Measurements from ENCODE around the gene KSR2. TPM values are rescaled to one million over a fixed set of nuclear protein-coding genes. Genes with fewer than 3 reads are reported as not detected.

The KSR2 gene
- total RNA-seq, 1 donor from 2014 or later: not detected

DNA sequence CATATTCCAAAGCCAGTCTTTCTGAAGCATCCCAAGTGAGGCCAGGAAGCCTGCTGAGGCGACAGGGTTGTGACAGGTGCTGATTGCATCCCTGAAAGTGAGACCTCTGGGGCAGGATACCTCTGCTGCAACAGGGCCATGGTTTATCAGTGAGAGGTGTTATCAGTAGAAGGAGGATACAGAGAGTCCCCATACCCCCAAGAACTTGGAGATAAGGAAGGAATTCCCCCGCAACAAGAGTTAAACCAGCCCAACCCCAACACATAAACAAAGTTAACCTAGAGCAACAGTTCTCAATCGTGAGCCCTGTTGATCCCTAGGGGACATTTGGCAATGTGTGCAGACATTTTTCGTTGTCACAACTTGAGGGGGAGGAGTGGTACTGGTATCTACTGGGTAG, 374.3 kb downstream of the KSR2 start:
- Histone ChIP-seq H3K4me3 (ENCODE audit: low read depth, low read length) (no peak overlapping the region), H3K36me3 (ENCODE audit: control insufficient read depth, insufficient read depth, low read length) (no peaks in the 10 kb centered on the region), H3K27me3 (ENCODE audit: control insufficient read depth, insufficient read depth, low read length) (no peaks in the 10 kb centered on the region)
- TF ChIP-seq, protein P1, sequence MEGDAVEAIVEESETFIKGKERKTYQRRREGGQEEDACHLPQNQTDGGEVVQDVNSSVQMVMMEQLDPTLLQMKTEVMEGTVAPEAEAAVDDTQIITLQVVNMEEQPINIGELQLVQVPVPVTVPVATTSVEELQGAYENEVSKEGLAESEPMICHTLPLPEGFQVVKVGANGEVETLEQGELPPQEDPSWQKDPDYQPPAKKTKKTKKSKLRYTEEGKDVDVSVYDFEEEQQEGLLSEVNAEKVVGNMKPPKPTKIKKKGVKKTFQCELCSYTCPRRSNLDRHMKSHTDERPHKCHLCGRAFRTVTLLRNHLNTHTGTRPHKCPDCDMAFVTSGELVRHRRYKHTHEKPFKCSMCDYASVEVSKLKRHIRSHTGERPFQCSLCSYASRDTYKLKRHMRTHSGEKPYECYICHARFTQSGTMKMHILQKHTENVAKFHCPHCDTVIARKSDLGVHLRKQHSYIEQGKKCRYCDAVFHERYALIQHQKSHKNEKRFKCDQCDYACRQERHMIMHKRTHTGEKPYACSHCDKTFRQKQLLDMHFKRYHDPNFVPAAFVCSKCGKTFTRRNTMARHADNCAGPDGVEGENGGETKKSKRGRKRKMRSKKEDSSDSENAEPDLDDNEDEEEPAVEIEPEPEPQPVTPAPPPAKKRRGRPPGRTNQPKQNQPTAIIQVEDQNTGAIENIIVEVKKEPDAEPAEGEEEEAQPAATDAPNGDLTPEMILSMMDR (IDR thresholded peaks at IDR 0.05; ENCODE audit: insufficient read depth, low read length, severe bottlenecking): no peak
- DNase-seq (ENCODE audit: low read depth) (no peak), FAIRE-seq (no peak)

DNA sequence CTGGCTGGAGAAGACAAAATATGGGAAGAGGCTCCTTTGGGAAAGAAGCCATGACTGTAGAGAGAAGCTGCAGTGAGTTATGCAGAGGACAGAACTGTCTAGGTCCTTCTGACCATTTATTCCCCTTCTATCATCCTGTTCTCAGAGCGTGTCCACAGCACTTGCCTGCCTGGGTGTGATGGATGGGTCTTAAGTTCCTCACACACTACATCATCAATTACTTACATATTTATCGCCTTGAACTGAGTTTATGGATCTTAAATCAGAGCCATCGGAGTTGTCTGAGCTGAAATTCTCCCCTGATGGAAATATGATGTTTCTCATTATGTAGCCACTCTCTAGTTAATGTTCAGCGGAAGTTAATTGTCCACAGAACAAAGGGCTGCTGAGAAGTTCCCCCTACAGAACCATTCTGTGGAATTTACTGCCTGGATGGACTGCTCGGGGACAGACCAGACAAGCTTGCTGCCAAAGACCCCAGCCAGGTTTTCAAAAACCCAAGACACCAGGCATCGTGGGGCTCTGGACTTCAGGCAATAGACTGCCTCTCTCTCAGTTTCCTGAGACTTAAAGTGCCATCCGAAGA, 374.9 kb downstream of the KSR2 start:
- FAIRE-seq (no peak), DNase-seq (ENCODE audit: low read depth) (no peak)
- Histone ChIP-seq H3K27me3 (ENCODE audit: control insufficient read depth, insufficient read depth, low read length) (no peaks in the 10 kb centered on the region), H3K4me3 (ENCODE audit: low read depth, low read length) (no peak overlapping the region), H3K36me3 (ENCODE audit: control insufficient read depth, insufficient read depth, low read length) (no peaks in the 10 kb centered on the region)
- TF ChIP-seq, protein P1 (IDR thresholded peaks at IDR 0.05; ENCODE audit: insufficient read depth, low read length, severe bottlenecking): no peak

DNA sequence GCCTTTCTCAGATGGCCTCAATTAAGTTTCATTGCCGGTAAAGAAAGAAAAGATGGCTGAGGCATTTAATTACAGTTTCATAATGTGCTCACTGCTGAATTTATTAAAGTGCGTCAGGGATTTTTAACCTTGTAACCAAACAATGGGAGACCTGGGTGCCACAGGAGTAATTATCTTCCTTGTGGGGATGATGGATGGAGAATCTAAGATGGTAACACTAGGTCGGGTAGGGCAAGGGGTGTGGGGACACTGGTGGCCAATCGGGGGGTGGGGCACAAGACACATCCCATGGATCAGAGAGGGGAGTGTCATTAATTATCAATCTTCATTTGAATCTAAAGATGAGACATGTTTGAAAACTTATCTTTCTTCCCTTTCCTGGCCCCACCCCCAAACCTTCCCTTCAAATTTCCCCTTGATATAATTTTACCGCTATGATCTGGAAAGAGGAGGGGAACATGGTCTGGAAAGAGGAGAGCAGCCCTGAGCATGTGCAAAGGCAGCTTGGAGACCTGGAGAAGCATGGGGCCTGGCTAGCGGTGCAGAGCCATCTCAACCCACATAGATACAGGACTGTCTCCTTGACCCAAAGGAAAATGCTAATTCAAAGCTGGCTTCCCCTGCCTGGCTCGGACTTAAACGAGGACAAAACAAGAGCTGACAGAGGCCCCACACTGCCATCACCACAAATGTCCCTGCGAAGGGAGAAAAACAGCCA, 376.0 kb downstream of the KSR2 start:
- TF ChIP-seq, protein P1 (IDR thresholded peaks at IDR 0.05; ENCODE audit: insufficient read depth, low read length, severe bottlenecking): no peak
- no peak for DNase-seq (ENCODE audit: low read depth)
- no peaks in the 10 kb centered on the region for H3K36me3 ChIP-seq (ENCODE audit: control insufficient read depth, insufficient read depth, low read length)
- H3K27me3 ChIP-seq (ENCODE audit: control insufficient read depth, insufficient read depth, low read length): no peaks in the 10 kb centered on the region
- no peak for FAIRE-seq
- H3K4me3 ChIP-seq (ENCODE audit: low read depth, low read length): no peak overlapping the region

DNA sequence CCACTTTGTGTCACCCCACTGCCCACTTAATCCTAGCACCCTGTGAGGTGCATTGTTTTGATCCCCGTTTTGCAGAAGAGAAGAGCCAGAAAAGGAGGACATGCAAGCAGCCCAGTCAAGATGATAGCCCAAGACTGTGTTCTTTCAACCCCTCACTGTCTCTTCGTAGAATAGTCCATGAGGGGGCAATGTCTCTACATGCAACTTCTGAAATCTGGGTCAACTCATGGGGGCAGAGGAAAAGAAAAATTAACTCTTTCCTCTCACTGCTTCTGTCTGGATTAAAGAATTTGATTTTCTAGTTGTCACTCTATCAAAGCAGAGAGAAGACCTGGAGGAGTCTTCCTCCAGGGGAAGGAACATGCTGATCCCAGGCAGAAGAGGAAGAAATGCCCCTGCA, 377.8 kb downstream of the KSR2 start:
- no peaks in the 10 kb centered on the region for H3K36me3 ChIP-seq (ENCODE audit: control insufficient read depth, insufficient read depth, low read length)
- H3K27me3 ChIP-seq (ENCODE audit: control insufficient read depth, insufficient read depth, low read length): no peaks in the 10 kb centered on the region
- DNase-seq (ENCODE audit: low read depth) (no peak), FAIRE-seq (no peak)
- H3K4me3 ChIP-seq (ENCODE audit: low read depth, low read length): no peak overlapping the region
- TF ChIP-seq, protein P1 (IDR thresholded peaks at IDR 0.05; ENCODE audit: insufficient read depth, low read length, severe bottlenecking): no peak

DNA sequence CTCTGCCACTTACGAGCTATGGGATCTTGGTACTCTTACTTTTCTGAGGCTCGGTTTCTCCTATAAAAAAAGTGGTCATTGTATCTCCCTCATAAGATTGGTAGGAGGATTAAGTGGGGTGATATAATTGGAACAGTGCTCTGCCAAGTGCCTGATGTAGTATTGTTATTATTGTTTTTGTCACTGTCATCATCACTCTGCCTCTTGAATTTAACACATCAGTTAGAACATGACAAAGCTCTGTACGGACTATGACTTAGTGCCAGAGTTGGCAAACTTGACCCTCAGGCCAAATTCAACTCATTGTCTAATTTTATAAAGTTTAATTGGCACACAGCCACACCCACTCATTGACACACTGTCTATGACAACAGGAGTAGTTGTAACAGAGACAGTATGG, 378.4 kb downstream of the KSR2 start:
- Histone ChIP-seq H3K27me3 (ENCODE audit: control insufficient read depth, insufficient read depth, low read length) (no peaks in the 10 kb centered on the region), H3K36me3 (ENCODE audit: control insufficient read depth, insufficient read depth, low read length) (no peaks in the 10 kb centered on the region), H3K4me3 (ENCODE audit: low read depth, low read length) (no peak overlapping the region)
- DNase-seq (ENCODE audit: low read depth) (no peak), FAIRE-seq (no peak)
- TF ChIP-seq, protein P1 (IDR thresholded peaks at IDR 0.05; ENCODE audit: insufficient read depth, low read length, severe bottlenecking): no peak
